Measurements from ENCODE around the gene NBEAL1.

Gene NBEAL1

DNA sequence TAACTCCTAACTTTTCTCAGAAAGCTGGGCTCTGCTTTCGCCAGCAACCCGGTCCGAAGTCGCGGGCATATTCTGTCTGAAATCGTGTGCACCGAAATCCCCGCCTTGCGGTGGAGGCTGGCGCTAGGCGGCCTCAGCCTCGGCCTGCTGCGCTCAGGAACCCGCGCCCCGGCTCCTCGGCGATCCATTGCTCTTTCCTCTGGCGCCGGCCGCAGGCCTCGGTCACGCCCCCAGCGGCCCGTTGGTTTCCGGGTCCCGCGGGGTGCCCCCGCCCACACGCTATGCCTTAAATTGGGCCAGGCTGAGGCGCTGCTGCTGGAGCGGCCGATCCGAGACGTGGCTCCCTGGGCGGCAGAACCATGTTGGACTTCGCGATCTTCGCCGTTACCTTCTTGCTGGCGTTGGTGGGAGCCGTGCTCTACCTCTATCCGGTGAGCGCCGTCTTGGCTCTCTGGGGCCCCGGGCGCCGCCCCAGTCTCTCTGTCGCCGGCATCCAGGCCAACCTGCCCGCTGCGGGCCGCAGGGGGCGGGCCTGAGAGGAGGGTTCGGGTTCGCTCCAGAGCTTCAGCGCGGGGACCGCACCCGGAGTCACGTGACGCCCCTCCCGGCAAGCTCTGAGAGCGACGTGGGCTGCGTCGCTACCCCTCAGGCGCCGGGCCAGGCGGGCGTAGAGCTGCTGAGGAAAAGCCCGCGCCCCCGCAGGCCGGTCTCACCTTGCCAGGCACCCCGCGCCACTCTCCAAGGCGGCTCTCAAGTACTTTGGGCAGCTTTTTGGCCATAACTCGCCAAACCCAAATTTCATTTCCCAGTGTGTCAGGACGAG, 224.2 kb downstream of the NBEAL1 start, which contains the start of gene CYP20A1:
Gene CYP20A1 (plus strand): TSS at position 315 of the 823 bp plus-strand sequence. CDS start 45 bp downstream, at position 360.
- TF ChIP-seq GATA3 (IDR thresholded peaks at IDR 0.05; ENCODE audit: low read depth, low read length) (no peak), GATA2 (IDR thresholded peaks at IDR 0.05; ENCODE audit: low read depth, low read length) (no peak)

DNA sequence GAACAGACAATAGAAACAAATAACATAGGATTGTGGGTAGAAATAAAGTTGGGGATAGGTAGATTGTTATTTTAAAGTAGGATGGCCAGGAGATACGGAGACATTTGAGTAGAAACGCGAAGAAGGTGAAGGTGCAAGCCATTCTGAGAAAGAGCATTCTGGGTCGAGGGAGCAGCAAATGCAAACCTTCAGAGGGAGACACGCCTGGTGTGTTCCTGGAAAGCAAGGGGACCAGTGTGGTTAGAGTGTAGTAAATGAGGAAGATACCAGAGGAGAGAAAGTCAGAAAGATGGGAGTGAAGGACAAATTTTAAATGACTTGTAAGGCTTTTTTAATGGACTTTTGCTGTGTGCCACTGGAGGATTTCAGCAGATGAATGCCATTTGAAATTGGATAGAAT, 225.8 kb downstream of the NBEAL1 start:
- TF ChIP-seq GATA3 (IDR thresholded peaks at IDR 0.05; ENCODE audit: low read depth, low read length) (no peak), GATA2 (IDR thresholded peaks at IDR 0.05; ENCODE audit: low read depth, low read length) (no peak)

DNA sequence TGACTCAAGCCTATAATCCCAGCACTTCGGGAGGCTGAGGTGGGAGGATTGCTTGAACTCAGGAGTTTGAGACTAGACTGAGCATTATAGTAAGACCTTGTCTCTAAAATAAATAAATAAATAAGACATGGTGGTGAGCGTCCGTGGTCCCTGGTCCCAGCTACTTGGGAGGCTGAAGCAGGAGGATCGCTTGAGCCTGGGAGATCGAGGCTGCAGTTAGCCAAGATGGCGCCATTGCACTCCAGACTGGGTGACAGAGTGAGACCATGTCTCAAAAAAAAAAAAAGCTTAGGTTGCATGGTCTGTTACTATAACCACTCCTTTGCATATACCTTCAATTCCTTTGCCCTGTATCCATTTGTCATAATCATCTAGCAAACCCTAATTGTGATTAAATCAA, 227.8 kb downstream of the NBEAL1 start:
- no peak for TF ChIP-seq GATA2 (IDR thresholded peaks at IDR 0.05; ENCODE audit: low read depth, low read length)

DNA sequence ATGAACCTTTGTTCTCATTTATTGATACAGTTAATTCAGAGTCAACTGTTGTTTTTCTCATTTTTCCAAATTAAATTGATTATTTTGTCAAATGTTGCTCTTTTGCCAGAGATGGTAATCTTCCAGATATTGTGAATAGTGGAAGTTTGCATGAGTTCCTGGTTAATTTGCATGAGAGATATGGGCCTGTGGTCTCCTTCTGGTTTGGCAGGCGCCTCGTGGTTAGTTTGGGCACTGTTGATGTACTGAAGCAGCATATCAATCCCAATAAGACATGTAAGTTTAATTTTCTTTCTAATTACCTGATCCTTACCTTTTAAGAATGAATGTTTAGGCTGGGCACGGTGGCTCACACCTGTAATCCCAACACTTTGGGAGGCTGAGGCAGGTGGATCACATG, 232.0 kb downstream of the NBEAL1 start:
- TF ChIP-seq GATA3 (IDR thresholded peaks at IDR 0.05; ENCODE audit: low read depth, low read length), result no peak
- no peak for TF ChIP-seq GATA2 (IDR thresholded peaks at IDR 0.05; ENCODE audit: low read depth, low read length)

DNA sequence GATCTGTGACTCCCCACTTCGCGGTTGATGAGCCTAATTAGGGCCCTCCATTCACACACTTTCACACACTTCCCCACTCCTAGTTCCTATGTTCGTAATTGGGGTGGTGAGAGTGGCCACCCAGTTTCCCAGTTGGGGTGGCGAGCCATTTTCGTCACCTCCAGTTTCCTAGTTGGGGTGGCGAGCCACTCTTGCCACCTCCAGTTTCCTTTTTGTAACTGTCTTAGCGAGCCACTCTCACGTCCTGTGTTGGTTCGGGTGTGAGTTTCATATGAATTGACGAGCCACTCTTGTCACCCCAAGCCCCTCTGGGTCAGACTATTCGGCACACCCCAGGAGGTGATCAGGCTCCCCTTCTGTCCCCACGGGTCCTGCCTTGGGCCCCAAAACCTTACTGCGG, 238.1 kb downstream of the NBEAL1 start:
- TF ChIP-seq GATA2 (IDR thresholded peaks at IDR 0.05; ENCODE audit: low read depth, low read length) (no peak), GATA3 (IDR thresholded peaks at IDR 0.05; ENCODE audit: low read depth, low read length) (no peak)

DNA sequence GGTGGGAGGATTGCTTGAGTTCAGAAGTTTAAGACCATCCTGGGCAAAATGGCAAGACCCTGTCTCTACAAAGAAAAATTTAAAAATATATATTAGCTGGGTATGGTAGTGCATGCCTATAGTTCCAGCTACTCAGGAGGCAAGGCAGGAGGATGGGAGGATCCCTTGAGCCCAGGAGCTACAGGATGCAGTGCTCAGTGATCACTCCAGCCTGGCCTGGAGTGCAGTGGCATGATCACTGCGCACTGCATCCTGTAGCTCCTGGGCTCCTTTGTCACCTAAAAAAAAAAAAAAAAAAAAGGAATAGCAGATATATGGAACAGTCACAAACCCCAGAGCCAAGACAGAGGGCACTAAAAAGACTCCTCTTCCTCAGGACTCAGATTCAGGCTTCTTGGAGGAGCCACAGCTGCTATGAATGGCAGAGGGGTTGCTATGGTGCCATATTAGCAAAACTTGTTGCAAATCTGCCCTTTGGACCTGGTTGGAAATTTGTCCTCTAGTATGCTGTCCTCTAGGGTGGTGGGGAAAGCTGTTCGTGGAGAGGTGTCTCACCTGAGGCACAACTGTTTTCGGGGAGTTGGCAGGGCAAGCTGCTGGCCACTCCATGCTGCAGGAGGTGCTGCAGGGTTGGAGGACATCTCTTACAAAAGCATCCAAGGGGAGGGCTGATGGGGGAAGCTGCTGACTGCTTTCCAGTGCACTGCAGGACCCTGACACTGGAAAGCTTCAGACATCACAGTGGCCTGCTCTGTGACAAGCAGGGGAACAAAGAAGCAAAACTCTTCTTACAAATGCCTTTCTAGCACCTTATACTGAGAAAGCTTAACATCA, 246.9 kb downstream of the NBEAL1 start:
- TF ChIP-seq GATA3 (IDR thresholded peaks at IDR 0.05; ENCODE audit: low read depth, low read length) (no peak), GATA2 (IDR thresholded peaks at IDR 0.05; ENCODE audit: low read depth, low read length) (no peak)

All from SH-SY5Y (cell line).